SK-N-MC (cell line): ENCODE results near the gene CHD3.
A peak's percentile ranks its signal among the peaks of the same experiment; 100 is the strongest.

Experiments used
- DNase-seq: peaks from one replicate; pipeline ENCODE4 v3.0.0-alpha.2; 2011; ENCODE audit warnings: low read depth, low spot score
- H3K27ac ChIP-seq: fragments of 200-600 bp; sonication (generic); 2 replicates; pipeline ENCODE4 v1.5.1; 2016; ENCODE audit warnings: mixed run types
- H3K36me3 ChIP-seq: fragments of 200-600 bp; sonication (generic); 2 replicates; pipeline ENCODE4 v1.6.1; 2017; ENCODE audit warnings: antibody characterized with exemption, low read length, mixed read lengths; ENCODE audit not compliant: insufficient read depth
- H3K4me3 ChIP-seq: fragments of 200-600 bp; sonication (generic); 2 replicates; pipeline ENCODE4 v1.5.1; 2016
- H3K9ac ChIP-seq: fragments of 200-600 bp; sonication (generic); 2 replicates; pipeline ENCODE4 v1.8.0; 2017; ENCODE audit warnings: mixed run types, mixed read lengths; ENCODE audit not compliant: insufficient read length
- H3K9me3 ChIP-seq: fragments of 200-600 bp; sonication (generic); 2 replicates; pipeline ENCODE4 v1.6.1; 2017; ENCODE audit warnings: low read depth, mild to moderate bottlenecking, antibody characterized with exemption, low read length, moderate library complexity, mixed read lengths
- EZH2 ChIP-seq: fragments of 200-600 bp; sonication (generic); IDR thresholded peaks from one replicate; pipeline ENCODE4 v1.6.1; 2017; ENCODE audit warnings: antibody characterized with exemption
- FOXP2 ChIP-seq: optimal IDR thresholded peaks from 2 replicates; pipeline ENCODE3; 2011; ENCODE audit warnings: mild to moderate bottlenecking, moderate library complexity; ENCODE audit not compliant: insufficient read depth; ENCODE audit errors: extremely low read length, control extremely low read depth
- POLR2AphosphoS5 ChIP-seq: IDR thresholded peaks from 2 replicates; pipeline ENCODE4 v1.6.1; 2012; ENCODE audit warnings: mild to moderate bottlenecking, low read depth, low read length, borderline replicate concordance

Gene CHD3

DNA sequence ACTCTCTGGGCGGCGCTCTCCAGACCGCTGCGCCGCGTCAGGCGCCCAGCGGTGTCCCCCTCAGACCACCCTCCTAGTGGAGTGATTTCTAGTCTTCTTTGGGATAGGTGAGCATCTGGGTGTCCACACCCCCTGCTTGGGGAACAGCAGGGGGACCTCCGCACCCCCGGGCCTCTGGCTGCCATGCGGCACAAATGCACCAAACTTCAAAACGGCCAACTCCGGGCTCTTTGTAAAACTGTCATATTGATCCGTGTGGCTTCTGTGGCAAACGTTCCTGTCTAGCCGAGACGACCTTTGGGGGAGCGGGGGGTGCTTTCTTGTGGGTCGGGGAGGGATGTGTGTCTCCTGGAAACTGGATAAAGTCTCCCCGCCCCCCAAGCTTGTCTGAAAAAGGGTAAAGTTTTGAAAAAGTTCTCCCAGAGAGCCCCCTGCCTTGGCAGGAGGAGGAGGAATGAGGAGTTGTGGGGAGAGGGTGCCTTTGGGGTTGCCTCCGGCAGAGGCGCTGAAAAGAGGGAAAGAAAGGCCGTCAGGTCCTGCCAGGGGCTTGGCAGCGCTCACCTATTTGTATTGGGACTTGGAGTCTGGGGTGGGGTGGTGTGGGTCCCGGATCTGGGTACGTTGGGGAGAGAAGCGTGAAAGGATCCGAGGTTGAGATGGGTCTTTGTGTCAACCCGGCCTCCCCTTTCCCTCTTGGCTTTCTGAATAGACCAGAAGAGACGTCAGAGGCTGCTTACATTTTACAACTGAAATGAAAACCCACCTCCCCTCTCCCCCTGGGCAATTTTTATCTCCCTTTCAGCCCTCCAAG, 2.2 kb upstream of the CHD3 start:
- Histone ChIP-seq H3K4me3 (peak overlapping the region; percentile 90), H3K9ac (peak overlapping the region; percentile 90), H3K27ac (peak overlapping the region; percentile 100), H3K36me3 (peaks cover 20% of the 10 kb centered on the region), H3K9me3 (no peaks in the 10 kb centered on the region)
- TF ChIP-seq POLR2AphosphoS5 (no peak; the same call in 1 of the 2 replicates), EZH2 (no peak), FOXP2 (no peak)
- DNase-seq = no peak

DNA sequence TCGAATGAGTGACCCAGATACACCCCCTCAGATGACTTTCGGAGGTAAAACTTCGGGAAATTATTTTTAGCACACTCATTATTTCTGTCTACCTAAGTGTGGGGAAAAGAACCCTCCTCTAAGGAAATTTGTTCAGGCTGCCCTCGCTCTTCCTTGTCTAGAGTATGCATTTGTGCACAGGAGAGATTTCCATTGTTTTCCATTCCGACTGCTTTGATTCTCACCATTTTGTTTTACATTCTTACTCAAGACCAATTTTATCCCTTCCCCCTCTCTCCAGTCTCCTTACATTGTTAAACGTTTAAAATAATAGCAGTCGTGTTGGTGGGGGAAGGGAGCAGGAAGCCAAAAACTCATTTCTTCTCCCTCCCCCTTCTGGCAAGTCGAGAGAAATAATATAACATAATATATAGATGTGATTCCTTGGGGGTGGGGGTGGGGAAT, 1.5 kb upstream of the CHD3 start:
- DNase-seq = peak; percentile 93
- Histone ChIP-seq H3K9me3 (no peaks in the 10 kb centered on the region), H3K9ac (peak overlapping the region; percentile 90), H3K4me3 (peak overlapping the region; percentile 90), H3K27ac (peak overlapping the region; percentile 100), H3K36me3 (peaks cover 26% of the 10 kb centered on the region)
- no peak for TF ChIP-seq POLR2AphosphoS5
- TF ChIP-seq EZH2 = no peak
- TF ChIP-seq FOXP2 = no peak

DNA sequence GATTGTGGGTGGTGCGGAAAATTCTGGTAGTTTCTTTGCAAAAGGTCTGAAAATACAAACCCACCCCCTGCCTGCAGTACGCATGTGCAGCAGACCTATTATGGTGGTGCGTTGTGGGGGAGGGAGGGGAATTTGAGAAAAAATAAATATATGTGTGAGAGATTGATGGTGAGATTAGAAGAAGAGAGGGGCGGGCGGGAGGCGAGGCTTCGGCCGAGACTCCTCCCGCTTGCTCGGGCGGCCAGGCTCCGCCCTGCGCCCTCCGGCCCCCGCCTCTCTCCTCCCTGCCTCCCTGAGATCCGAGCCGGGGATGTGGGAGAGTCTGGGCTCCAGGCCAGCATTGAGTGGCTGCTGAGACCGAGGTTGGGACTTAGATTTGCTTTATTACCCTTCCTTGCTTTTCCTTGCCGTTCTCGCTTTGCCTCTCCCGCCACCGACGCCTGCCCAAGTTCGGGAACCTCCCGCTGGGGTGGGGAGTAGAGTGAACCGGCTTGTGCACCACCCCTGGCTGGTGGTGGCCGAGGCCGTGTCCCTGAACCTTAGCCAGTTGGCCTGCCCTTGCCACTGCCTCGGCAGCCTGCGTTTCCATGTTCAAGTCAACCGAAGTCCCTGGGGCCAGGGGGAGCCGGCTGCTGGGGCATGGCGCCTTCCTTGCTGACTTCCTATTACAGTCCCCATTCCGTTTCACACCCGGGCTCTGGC, 956 bp upstream of the CHD3 start:
- no peak for TF ChIP-seq EZH2
- TF ChIP-seq POLR2AphosphoS5 = peak; percentile 61
- TF ChIP-seq FOXP2 = no peak
- DNase-seq = no peak
- Histone ChIP-seq H3K4me3 (peak overlapping the region; percentile 90), H3K9me3 (no peaks in the 10 kb centered on the region), H3K36me3 (peaks cover 29% of the 10 kb centered on the region), H3K9ac (peak overlapping the region; percentile 84), H3K27ac (peak overlapping the region; percentile 100)

DNA sequence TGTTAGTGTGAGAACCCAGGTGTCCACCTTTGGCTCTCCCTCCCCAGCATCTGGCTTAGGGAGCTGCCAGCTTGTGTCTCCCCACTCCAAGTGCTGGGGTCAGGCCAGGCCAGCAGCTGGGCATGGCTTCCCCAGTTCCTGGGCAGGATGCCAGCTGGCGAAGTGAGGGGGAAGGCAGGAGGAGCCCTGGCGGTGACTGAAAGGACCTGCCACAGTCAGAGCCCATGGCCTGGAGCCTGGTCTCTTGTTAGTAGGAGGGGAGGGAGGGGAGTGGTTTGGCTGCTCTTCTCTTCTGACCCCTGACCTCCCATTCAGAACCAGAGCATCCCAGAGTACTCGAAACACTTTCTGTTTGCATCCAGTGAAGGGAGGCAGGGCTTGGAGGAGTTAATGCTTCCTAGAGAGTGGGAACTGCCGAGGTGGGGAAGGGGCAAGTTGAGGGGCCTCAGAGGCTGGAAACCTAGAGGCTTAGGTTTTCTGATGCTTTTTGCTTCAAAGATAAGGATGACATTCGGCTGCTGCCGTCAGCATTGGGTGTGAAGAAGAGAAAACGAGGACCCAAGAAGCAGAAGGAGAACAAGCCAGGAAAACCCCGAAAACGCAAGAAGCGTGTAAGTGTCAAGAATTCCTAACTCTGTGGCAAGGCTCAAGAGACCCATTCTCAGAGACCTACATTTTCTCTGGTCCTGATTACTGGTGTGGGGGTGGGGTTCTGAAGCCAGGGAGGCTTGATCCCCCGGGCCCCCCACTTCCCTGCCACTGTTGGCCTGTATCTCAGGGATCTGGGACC, 772 bp downstream of the CHD3 start:
- no peak for DNase-seq
- Histone ChIP-seq H3K36me3 (peaks cover 47% of the 10 kb centered on the region), H3K9ac (peak overlapping the region; percentile 84), H3K9me3 (no peaks in the 10 kb centered on the region), H3K27ac (peak overlapping the region; percentile 95; the same call in 1 of the 2 replicates), H3K4me3 (peak overlapping the region; percentile 88)
- no peak for TF ChIP-seq EZH2
- no peak for TF ChIP-seq FOXP2

DNA sequence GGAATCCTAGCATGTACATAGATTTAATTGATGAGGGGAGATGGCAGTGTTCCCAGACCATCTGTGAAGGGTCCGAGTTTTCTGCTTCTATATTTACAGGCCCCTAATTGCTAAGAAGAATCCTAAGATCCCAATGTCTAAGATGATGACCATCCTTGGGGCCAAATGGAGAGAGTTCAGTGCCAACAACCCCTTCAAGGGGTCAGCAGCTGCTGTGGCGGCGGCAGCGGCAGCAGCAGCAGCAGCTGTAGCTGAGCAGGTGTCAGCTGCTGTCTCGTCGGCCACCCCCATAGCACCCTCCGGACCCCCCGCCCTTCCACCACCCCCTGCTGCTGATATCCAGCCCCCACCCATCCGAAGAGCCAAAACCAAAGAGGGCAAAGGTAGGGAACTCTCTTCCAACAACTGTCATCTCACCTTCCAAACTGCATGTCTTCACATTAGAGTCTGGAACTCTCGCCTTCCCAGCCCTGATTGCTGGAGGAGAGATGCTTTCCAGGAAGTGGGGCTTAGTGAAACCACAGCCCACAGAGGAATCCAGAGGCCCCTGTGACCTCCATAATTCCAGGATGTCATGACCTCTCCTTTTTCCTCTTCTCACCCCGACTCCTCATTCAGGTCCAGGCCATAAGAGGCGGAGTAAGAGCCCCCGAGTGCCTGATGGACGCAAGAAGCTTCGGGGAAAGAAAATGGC, 4.7 kb downstream of the CHD3 start:
- Histone ChIP-seq H3K36me3 (peaks cover 82% of the 10 kb centered on the region), H3K4me3 (no peak overlapping the region), H3K9ac (no peak overlapping the region), H3K27ac (no peak overlapping the region), H3K9me3 (no peaks in the 10 kb centered on the region)
- no peak for DNase-seq
- TF ChIP-seq POLR2AphosphoS5 (no peak), FOXP2 (no peak), EZH2 (no peak)

DNA sequence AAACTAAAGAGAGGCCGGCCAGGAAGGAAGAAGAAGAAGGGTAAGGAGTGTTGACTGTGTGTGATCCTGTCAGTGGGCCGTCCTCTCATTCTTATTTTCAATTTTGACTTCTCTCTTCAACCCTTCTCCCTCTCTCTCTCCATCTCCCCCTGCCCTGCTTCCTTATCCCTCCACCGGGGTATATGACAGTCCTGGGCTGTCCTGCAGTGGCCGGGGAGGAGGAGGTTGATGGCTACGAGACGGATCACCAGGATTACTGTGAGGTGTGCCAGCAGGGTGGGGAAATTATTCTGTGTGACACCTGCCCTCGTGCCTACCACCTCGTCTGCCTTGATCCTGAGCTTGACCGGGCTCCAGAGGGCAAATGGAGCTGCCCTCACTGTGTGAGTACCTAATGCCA, 5.6 kb downstream of the CHD3 start:
- TF ChIP-seq FOXP2 (no peak), EZH2 (no peak), POLR2AphosphoS5 (no peak)
- H3K4me3 ChIP-seq = no peak overlapping the region
- H3K9ac ChIP-seq = no peak overlapping the region
- H3K27ac ChIP-seq = no peak overlapping the region
- H3K9me3 ChIP-seq = no peaks in the 10 kb centered on the region
- H3K36me3 ChIP-seq = peaks cover 91% of the 10 kb centered on the region
- no peak for DNase-seq

DNA sequence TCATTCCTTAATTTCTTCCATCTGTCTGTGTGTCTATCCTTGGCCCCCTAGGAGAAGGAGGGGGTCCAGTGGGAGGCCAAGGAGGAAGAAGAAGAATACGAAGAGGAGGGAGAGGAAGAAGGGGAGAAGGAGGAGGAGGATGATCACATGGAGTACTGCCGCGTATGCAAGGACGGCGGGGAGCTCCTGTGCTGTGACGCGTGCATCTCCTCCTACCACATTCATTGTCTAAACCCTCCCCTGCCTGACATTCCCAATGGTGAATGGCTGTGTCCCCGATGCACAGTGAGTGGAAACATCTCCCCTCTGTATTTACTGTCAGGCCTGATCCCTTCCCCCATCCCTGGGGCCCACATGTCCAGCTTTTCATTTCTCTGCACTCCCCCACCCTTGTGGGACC, 6.3 kb downstream of the CHD3 start:
- H3K4me3 ChIP-seq = no peak overlapping the region
- no peaks in the 10 kb centered on the region for H3K9me3 ChIP-seq
- no peak overlapping the region for H3K9ac ChIP-seq
- no peak for DNase-seq
- H3K27ac ChIP-seq = no peak overlapping the region
- H3K36me3 ChIP-seq = peaks cover 93% of the 10 kb centered on the region
- TF ChIP-seq FOXP2 = no peak
- TF ChIP-seq EZH2 = no peak
- no peak for TF ChIP-seq POLR2AphosphoS5

DNA sequence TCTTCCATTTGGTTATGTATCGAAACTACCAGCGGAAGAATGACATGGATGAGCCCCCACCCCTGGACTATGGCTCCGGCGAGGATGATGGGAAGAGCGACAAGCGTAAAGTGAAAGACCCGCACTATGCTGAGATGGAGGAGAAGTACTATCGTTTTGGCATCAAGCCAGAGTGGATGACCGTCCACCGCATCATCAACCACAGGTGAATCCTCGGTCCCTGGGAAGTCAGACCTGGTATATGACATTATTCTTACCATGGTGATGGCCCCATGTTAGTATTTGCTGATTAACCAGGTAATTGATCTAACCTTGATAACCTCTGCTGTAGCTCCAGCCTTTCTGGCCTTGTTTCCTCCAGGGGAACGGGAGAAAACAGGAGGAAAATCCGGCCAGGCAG, 8.5 kb downstream of the CHD3 start:
- Histone ChIP-seq H3K4me3 (no peak overlapping the region), H3K9me3 (no peaks in the 10 kb centered on the region), H3K9ac (no peak overlapping the region), H3K36me3 (peaks cover 93% of the 10 kb centered on the region), H3K27ac (no peak overlapping the region)
- DNase-seq = no peak
- TF ChIP-seq POLR2AphosphoS5 (no peak), EZH2 (no peak), FOXP2 (no peak)
